Right forelimb (tissue), 1 donor: ENCODE results near the gene PLEKHH3.
A peak's percentile ranks its signal among the peaks of the same experiment; 100 is the strongest.
"Not testable (repeated sequence)": the region's sequence is repeated elsewhere in the genome, so short reads cannot be mapped to it uniquely, and the experiment has no call there.

Experiments
- DNase-seq: peaks from one replicate; pipeline ENCODE4 v3.0.0-alpha.2; 2018

Gene PLEKHH3

GRCh38 chr17:42669977-42670788, 6.6 kb downstream of the PLEKHH3 start:
- DNase-seq: no peak

- DNase-seq: no peak
Measured at GRCh38 chr17:42669705-42669976, 7.2 kb downstream of the PLEKHH3 start.

- DNase-seq: no peak
Measured at GRCh38 chr17:42667088-42667951, 9.5 kb downstream of the PLEKHH3 start.

GRCh38 chr17:42666126-42666525, 10.7 kb downstream of the PLEKHH3 start:
- not testable (repeated sequence) for DNase-seq

GRCh38 chr17:42665581-42666001, 11.2 kb downstream of the PLEKHH3 start:
- no peak for DNase-seq

- DNase-seq: no peak
Measured at GRCh38 chr17:42660692-42661345, 16.0 kb downstream of the PLEKHH3 start.

- DNase-seq: not testable (repeated sequence)
Measured at GRCh38 chr17:42659932-42660274, 16.9 kb downstream of the PLEKHH3 start.

- DNase-seq: peak; percentile 94
Measured at GRCh38 chr17:42659079-42659931, 17.5 kb downstream of the PLEKHH3 start, which contains the start of gene TUBG2. TSS of gene TUBG2 (plus strand) at chr17:42659284. CDS start at chr17:42659504, 220 bp downstream.

GRCh38 chr17:42657824-42658588, 18.8 kb downstream of the PLEKHH3 start:
- DNase-seq: no peak

GRCh38 chr17:42655528-42655927, 21.3 kb downstream of the PLEKHH3 start:
- no peak for DNase-seq

- peak; percentile 84 for DNase-seq
Measured at GRCh38 chr17:42653179-42654124, 23.3 kb downstream of the PLEKHH3 start.

- no peak for DNase-seq
Measured at GRCh38 chr17:42651392-42651791, 25.4 kb downstream of the PLEKHH3 start.

GRCh38 chr17:42647778-42648177, 29.0 kb downstream of the PLEKHH3 start:
- DNase-seq: no peak

- no peak for DNase-seq
Measured at GRCh38 chr17:42642336-42642735, 34.5 kb downstream of the PLEKHH3 start.

- DNase-seq: no peak
Measured at GRCh38 chr17:42640121-42640520, 36.7 kb downstream of the PLEKHH3 start.

- DNase-seq: no peak
Measured at GRCh38 chr17:42639525-42640113, 37.2 kb downstream of the PLEKHH3 start.

- DNase-seq: no peak
Measured at GRCh38 chr17:42632949-42633444, 43.8 kb downstream of the PLEKHH3 start.

- DNase-seq: no peak
Measured at GRCh38 chr17:42629411-42630009, 47.3 kb downstream of the PLEKHH3 start.

- DNase-seq: not testable (repeated sequence)
Measured at GRCh38 chr17:42627032-42627764, 49.6 kb downstream of the PLEKHH3 start.
